Epithelial cell of prostate (primary cell): ENCODE results near the gene IZUMO1R.
"Not testable (repeated sequence)": the region's sequence is repeated elsewhere in the genome, so short reads cannot be mapped to it uniquely, and the experiment has no call there.

ENCODE experiments used
- DNase-seq: peaks from one replicate; pipeline ENCODE4 v3.0.0-alpha.2; 2011; ENCODE audit warnings: low read depth, low spot score
- H3K27ac ChIP-seq: fragments of 450-650 bp; 2 replicates; pipeline ENCODE4 v1.5.1; 2017; ENCODE audit warnings: mild to moderate bottlenecking

The IZUMO1R gene

GRCh38 chr11:94303966-94304958 lies at the start of gene IZUMO1R:
TSS of gene IZUMO1R (plus strand) at chr11:94304580. CDS start at chr11:94305637, 1,057 bp downstream.
- DNase-seq, result no peak

GRCh38 chr11:94271885-94272372 lies 32.5 kb upstream of the IZUMO1R start:
- H3K27ac ChIP-seq, result no peak overlapping the region
- peak; percentile 29 for DNase-seq

More at GRCh38 chr11:94303966-94304958, at the start of gene IZUMO1R:
- H3K27ac ChIP-seq, result no peak within 1 kb of the TSS

GRCh38 chr11:94272738-94273313 lies 31.6 kb upstream of the IZUMO1R start:
- no peak for DNase-seq
- H3K27ac ChIP-seq, result no peak overlapping the region

GRCh38 chr11:94275961-94276360 lies 28.4 kb upstream of the IZUMO1R start:
- H3K27ac ChIP-seq, result no peak overlapping the region
- no peak for DNase-seq

GRCh38 chr11:94276943-94277342 lies 27.4 kb upstream of the IZUMO1R start:
- no peak for DNase-seq
- H3K27ac ChIP-seq, result no peak overlapping the region

- H3K27ac ChIP-seq, DNase-seq: not testable (repeated sequence)
Measured at GRCh38 chr11:94278207-94278606, 26.2 kb upstream of the IZUMO1R start.

- DNase-seq, result no peak
- no peak overlapping the region for H3K27ac ChIP-seq
Measured at GRCh38 chr11:94279996-94280395, 24.4 kb upstream of the IZUMO1R start.

- DNase-seq, result no peak
- H3K27ac ChIP-seq, result no peak overlapping the region
Measured at GRCh38 chr11:94281324-94281723, 23.1 kb upstream of the IZUMO1R start.

GRCh38 chr11:94283678-94284077 lies 20.7 kb upstream of the IZUMO1R start:
- H3K27ac ChIP-seq, result no peak overlapping the region
- no peak for DNase-seq

GRCh38 chr11:94295534-94295933 lies 8.8 kb upstream of the IZUMO1R start:
- no peak for DNase-seq
- H3K27ac ChIP-seq, result no peak overlapping the region

- DNase-seq, result no peak
- no peak overlapping the region for H3K27ac ChIP-seq
Measured at GRCh38 chr11:94297985-94298576, 6.3 kb upstream of the IZUMO1R start.

- no peak overlapping the region for H3K27ac ChIP-seq
- no peak for DNase-seq
Measured at GRCh38 chr11:94302776-94303175, 1.6 kb upstream of the IZUMO1R start.

GRCh38 chr11:94305146-94305545 lies 766 bp downstream of the IZUMO1R start:
- DNase-seq, result no peak
- no peak overlapping the region for H3K27ac ChIP-seq

GRCh38 chr11:94307101-94307791 lies 2.9 kb downstream of the IZUMO1R start:
- no peak overlapping the region for H3K27ac ChIP-seq
- no peak for DNase-seq

GRCh38 chr11:94308024-94308423 lies 3.6 kb downstream of the IZUMO1R start:
- no peak overlapping the region for H3K27ac ChIP-seq
- DNase-seq, result no peak

GRCh38 chr11:94309757-94310156 lies 5.4 kb downstream of the IZUMO1R start:
- H3K27ac ChIP-seq, result peak overlapping the region; percentile 32
- peak; percentile 41 for DNase-seq

GRCh38 chr11:94310191-94310875 lies 6.0 kb downstream of the IZUMO1R start:
- H3K27ac ChIP-seq, result peak overlapping the region; percentile 32

GRCh38 chr11:94312339-94312738 lies 8.0 kb downstream of the IZUMO1R start:
- DNase-seq, result no peak
- no peak overlapping the region for H3K27ac ChIP-seq

More at GRCh38 chr11:94310191-94310875, 6.0 kb downstream of the IZUMO1R start:
- no peak for DNase-seq

GRCh38 chr11:94314064-94314463 lies 9.7 kb downstream of the IZUMO1R start:
- H3K27ac ChIP-seq, result no peak overlapping the region
- DNase-seq, result no peak

GRCh38 chr11:94315664-94316063 lies 11.3 kb downstream of the IZUMO1R start:
- no peak for DNase-seq
- H3K27ac ChIP-seq, result no peak overlapping the region
